ENCODE data around the gene KCNT1.
A peak's percentile ranks its signal among the peaks of the same experiment; 100 is the strongest.

- TF ChIP-seq JUN (IDR thresholded peaks at IDR 0.05; ENCODE audit: borderline replicate concordance, insufficient read depth, insufficient read length, low read depth) (no peak), EZH2 (IDR thresholded peaks at IDR 0.05; ENCODE audit: borderline replicate concordance, low read depth, low read length, severe bottlenecking) (no peak), CTCF (IDR thresholded peaks at IDR 0.05; ENCODE audit: extremely low read depth in 1 of 2, insufficient read depth in 1 of 2, low read depth in 1 of 2, low read length in 2 of 2) (no peak), FOS (IDR thresholded peaks at IDR 0.05; ENCODE audit: borderline replicate concordance, insufficient read depth, low read length) (no peak)
- TF ChIP-seq, protein P1, sequence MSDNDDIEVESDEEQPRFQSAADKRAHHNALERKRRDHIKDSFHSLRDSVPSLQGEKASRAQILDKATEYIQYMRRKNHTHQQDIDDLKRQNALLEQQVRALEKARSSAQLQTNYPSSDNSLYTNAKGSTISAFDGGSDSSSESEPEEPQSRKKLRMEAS (IDR thresholded peaks at IDR 0.05; ENCODE audit: insufficient read depth, insufficient read length): peak; percentile 47
Measured at GRCh38 chr9:135708164-135708563, 6.2 kb downstream of the KCNT1 start.
